HCT116 (cell line): ENCODE data around the gene ELOVL3. TPM values are rescaled to one million over a fixed set of nuclear protein-coding genes. Genes with fewer than 3 reads are reported as not detected.
A peak's percentile ranks its signal among the peaks of the same experiment; 100 is the strongest.

Experiments
- ATAC-seq: fragments of 200-7000 bp; cut with Tn5 transposase; 2 replicates; pipeline ENCODE4 v1.9.1; 2020; ENCODE audit warnings: mild to moderate bottlenecking, moderate library complexity
- BruUV-seq: library from RNA; stranded (reverse); fragments of 400-500 nt; replicated peaks from 2 replicates; lab custom pipeline; 2021; lab: Mats Ljungman, UMichigan
- CTCF ChIA-PET: fragments of 300-600 bp; sonication (Branson Sonifier 250); formaldehyde crosslinking; loops from one replicate; lab custom pipeline; 2021; ENCODE audit warnings: antibody characterized with exemption; lab: Charles Lee
- POLR2A ChIA-PET: fragments of 300-600, 350-600 bp; sonication (Branson Sonifier 250); formaldehyde crosslinking; loops from one replicate; lab custom pipeline; 2021; ENCODE audit warnings: antibody characterized with exemption; lab: Charles Lee
- RAD21 ChIA-PET, 2 experiments: fragments of 300-600 bp; sonication (Branson Sonifier 250); formaldehyde crosslinking; loops; one replicate each; lab custom pipeline; 2023; ENCODE audit warnings: low total read pairs in 2 of 2; ENCODE audit not compliant: uncharacterized antibody in 2 of 2, unreplicated experiment in 2 of 2, low non-redundant PET in 1 of 2; lab: Charles Lee
- DNase-seq: peaks from one replicate; pipeline ENCODE4 v3.0.0-alpha.2; 2010; ENCODE audit warnings: low read depth, low spot score
- H2AFZ ChIP-seq: fragments of 200-600 bp; shearing (Covaris generic), sonication (generic); 2 replicates; pipeline ENCODE4 v1.6.1; 2017; ENCODE audit warnings: low read depth, mixed run types, mixed read lengths, antibody characterized with exemption, low read length; ENCODE audit not compliant: poor library complexity, severe bottlenecking
- H3K27ac ChIP-seq: 2 replicates; pipeline ENCODE4 v1.5.1; 2012; ENCODE audit warnings: low read depth, low read length
- H3K27me3 ChIP-seq: fragments of 200-600 bp; sonication (generic); 2 replicates; pipeline ENCODE4 v1.6.1; 2016; ENCODE audit warnings: mixed run types, low read length, mixed read lengths; ENCODE audit not compliant: insufficient read depth
- H3K36me3 ChIP-seq, 2 experiments: fragments of 200-500 bp in 1 of 2; fragments of 200-600 bp in 1 of 2; sonication (Bioruptor generic) in 1 of 2; sonication (generic) in 1 of 2; 2 replicates each; pipeline versions ENCODE4 v1.5.1 to v1.6.1; 2014 to 2016; ENCODE audit warnings: low read length in 2 of 2, inconsistent platforms in 1 of 2, mixed read lengths in 1 of 2, mixed run types in 1 of 2; ENCODE audit not compliant: insufficient read depth in 2 of 2, control insufficient read depth in 1 of 2
- H3K4me1 ChIP-seq, 2 experiments: fragments of 200-600 bp in 1 of 2; sonication (generic) in 1 of 2; 2 replicates each; pipeline versions ENCODE4 v1.5.1 to v1.6.1; 2012 to 2017; ENCODE audit warnings: low read length in 2 of 2, inconsistent platforms in 1 of 2, mild to moderate bottlenecking in 1 of 2, mixed read lengths in 1 of 2, mixed run types in 1 of 2, moderate library complexity in 1 of 2; ENCODE audit not compliant: insufficient read depth in 2 of 2, control insufficient read depth in 1 of 2
- H3K4me2 ChIP-seq: fragments of 200-600 bp; sonication (generic); 2 replicates; pipeline ENCODE4 v1.6.1; 2017; ENCODE audit warnings: mixed run types, low read length, mixed read lengths
- H3K4me3 ChIP-seq, 2 experiments: fragments of 200-600 bp in 1 of 2; sonication (generic) in 1 of 2; replicated peaks in 1 of 2; 2 replicates each; pipeline ENCODE4 v1.5.1; 2011 to 2016; ENCODE audit warnings: low read length in 2 of 2, control low read depth in 1 of 2, low read depth in 1 of 2, mild to moderate bottlenecking in 1 of 2, mixed read lengths in 1 of 2, mixed run types in 1 of 2
- H3K79me2 ChIP-seq: fragments of 200-600 bp; sonication (generic); 2 replicates; pipeline ENCODE4 v1.6.1; 2017; ENCODE audit warnings: mild to moderate bottlenecking, mixed run types, low read length, moderate library complexity, mixed read lengths; ENCODE audit not compliant: insufficient read depth
- H3K9ac ChIP-seq: fragments of 200-600 bp; sonication (generic); 2 replicates; pipeline ENCODE4 v1.6.1; 2016; ENCODE audit warnings: low read length, mixed read lengths
- H3K9me2 ChIP-seq: fragments of 200-600 bp; sonication (generic), shearing (Covaris generic); 2 replicates; pipeline ENCODE4 v1.6.1; 2017; ENCODE audit warnings: mixed run types, mild to moderate bottlenecking, moderate library complexity; ENCODE audit not compliant: insufficient read depth
- H3K9me3 ChIP-seq, 2 experiments: fragments of 200-500 bp in 1 of 2; fragments of 200-600 bp in 1 of 2; sonication (Bioruptor generic) in 1 of 2; sonication (generic) in 1 of 2; 2 replicates each; pipeline ENCODE4 v1.6.1; 2014 to 2017; ENCODE audit warnings: low read length in 2 of 2, mixed read lengths in 2 of 2, inconsistent platforms in 1 of 2, low read depth in 1 of 2, mild to moderate bottlenecking in 1 of 2, mixed run types in 1 of 2, moderate library complexity in 1 of 2; ENCODE audit not compliant: control insufficient read depth in 1 of 2, insufficient read depth in 1 of 2
- H4K20me1 ChIP-seq: fragments of 200-600 bp; sonication (generic), shearing (Covaris generic); 2 replicates; pipeline ENCODE4 v1.6.1; 2017; ENCODE audit warnings: mixed run types, mild to moderate bottlenecking, moderate library complexity; ENCODE audit not compliant: insufficient read depth
- CBX3 ChIP-seq: IDR thresholded peaks from 2 replicates; pipeline ENCODE4 v1.6.1; 2012; ENCODE audit warnings: low read depth
- CEBPB ChIP-seq: IDR thresholded peaks from 2 replicates; pipeline ENCODE4 v1.6.1; 2012; ENCODE audit warnings: low read depth
- EGR1 ChIP-seq: IDR thresholded peaks from 2 replicates; pipeline ENCODE4 v1.6.1; 2012; ENCODE audit warnings: low read depth
- ELF1 ChIP-seq: IDR thresholded peaks from 2 replicates; pipeline ENCODE4 v1.6.1; 2012; ENCODE audit warnings: low read depth, borderline replicate concordance
- EZH2 ChIP-seq: fragments of 200-600 bp; sonication (generic); IDR thresholded peaks from 2 replicates; pipeline ENCODE4 v1.6.1; 2017; ENCODE audit warnings: antibody characterized with exemption, mixed run types
- EZH2phosphoT487 ChIP-seq: fragments of 200-600 bp; IDR thresholded peaks from 2 replicates; pipeline ENCODE4 v1.6.1; 2018; ENCODE audit warnings: antibody characterized with exemption, borderline replicate concordance
- FOSL1 ChIP-seq: IDR thresholded peaks from 2 replicates; pipeline ENCODE4 v1.6.1; 2012; ENCODE audit warnings: low read depth
- JUND ChIP-seq: IDR thresholded peaks from 2 replicates; pipeline ENCODE4 v1.6.1; 2012
- POLR2A ChIP-seq: IDR thresholded peaks from 2 replicates; pipeline ENCODE4 v1.7.0; 2011; ENCODE audit warnings: borderline replicate concordance; ENCODE audit not compliant: insufficient read depth, insufficient read length; ENCODE audit errors: extremely low read depth
- POLR2AphosphoS5 ChIP-seq: IDR thresholded peaks from 2 replicates; pipeline ENCODE4 v1.6.1; 2011; ENCODE audit warnings: mild to moderate bottlenecking, low read depth, low read length, moderate library complexity
- RAD21 ChIP-seq: IDR thresholded peaks from 2 replicates; pipeline ENCODE4 v1.6.1; 2012; ENCODE audit warnings: low read depth, mild to moderate bottlenecking
- SIN3A ChIP-seq: IDR thresholded peaks from 2 replicates; pipeline ENCODE4 v1.6.1; 2012; ENCODE audit warnings: low read depth
- TCF7L2 ChIP-seq: IDR thresholded peaks from 2 replicates; pipeline ENCODE4 v1.7.0; 2011; ENCODE audit warnings: borderline replicate concordance, inconsistent platforms; ENCODE audit not compliant: insufficient read depth, insufficient read length; ENCODE audit errors: extremely low read depth
- ZFX ChIP-seq: fragments of 450-650 bp; IDR thresholded peaks from 2 replicates; pipeline ENCODE4 v1.6.1; 2017
- intact Hi-C: fragments of 100-400 bp; cut with micrococcal nuclease; formaldehyde crosslinking; loops from 2 replicates; pipeline ENCODE4 v1.10.0; 2022
- total RNA-seq: library from RNA; stranded (reverse); gene quantifications from one replicate; pipeline ENCODE4 v1.2.1, GENCODE V29; 2021; ENCODE audit not compliant: unreplicated experiment
- TF ChIP-seq, protein P1 (sequence below): IDR thresholded peaks from 2 replicates; pipeline ENCODE4 v1.6.1; 2012; ENCODE audit warnings: low read depth
- TF ChIP-seq, protein P2 (sequence below): IDR thresholded peaks from 2 replicates; pipeline ENCODE4 v1.6.1; 2012
- TF ChIP-seq, protein P3 (sequence below), 3 experiments: fragments of 200-600 bp in 1 of 3; sonication (generic) in 1 of 3; IDR thresholded peaks in 2 of 3; conservative IDR thresholded peaks in 1 of 3; 2 replicates each; pipeline ENCODE4 v1.5.1; 2012 to 2017; ENCODE audit warnings: low read depth in 2 of 3, low read length in 2 of 3, antibody characterized with exemption in 1 of 3, borderline replicate concordance in 1 of 3, control low read depth in 1 of 3, mild to moderate bottlenecking in 1 of 3, mixed read lengths in 1 of 3, mixed run types in 1 of 3, moderate library complexity in 1 of 3; ENCODE audit not compliant: insufficient read depth in 1 of 3
- TF ChIP-seq, protein P4 (sequence below): IDR thresholded peaks from 2 replicates; pipeline ENCODE4 v1.6.1; 2011; ENCODE audit warnings: mild to moderate bottlenecking, low read length, moderate library complexity; ENCODE audit not compliant: insufficient replicate concordance; ENCODE audit errors: extremely low read depth

The ELOVL3 gene
- total RNA-seq, 1 experiment from 2014 or later, result 5.5 TPM

DNA sequence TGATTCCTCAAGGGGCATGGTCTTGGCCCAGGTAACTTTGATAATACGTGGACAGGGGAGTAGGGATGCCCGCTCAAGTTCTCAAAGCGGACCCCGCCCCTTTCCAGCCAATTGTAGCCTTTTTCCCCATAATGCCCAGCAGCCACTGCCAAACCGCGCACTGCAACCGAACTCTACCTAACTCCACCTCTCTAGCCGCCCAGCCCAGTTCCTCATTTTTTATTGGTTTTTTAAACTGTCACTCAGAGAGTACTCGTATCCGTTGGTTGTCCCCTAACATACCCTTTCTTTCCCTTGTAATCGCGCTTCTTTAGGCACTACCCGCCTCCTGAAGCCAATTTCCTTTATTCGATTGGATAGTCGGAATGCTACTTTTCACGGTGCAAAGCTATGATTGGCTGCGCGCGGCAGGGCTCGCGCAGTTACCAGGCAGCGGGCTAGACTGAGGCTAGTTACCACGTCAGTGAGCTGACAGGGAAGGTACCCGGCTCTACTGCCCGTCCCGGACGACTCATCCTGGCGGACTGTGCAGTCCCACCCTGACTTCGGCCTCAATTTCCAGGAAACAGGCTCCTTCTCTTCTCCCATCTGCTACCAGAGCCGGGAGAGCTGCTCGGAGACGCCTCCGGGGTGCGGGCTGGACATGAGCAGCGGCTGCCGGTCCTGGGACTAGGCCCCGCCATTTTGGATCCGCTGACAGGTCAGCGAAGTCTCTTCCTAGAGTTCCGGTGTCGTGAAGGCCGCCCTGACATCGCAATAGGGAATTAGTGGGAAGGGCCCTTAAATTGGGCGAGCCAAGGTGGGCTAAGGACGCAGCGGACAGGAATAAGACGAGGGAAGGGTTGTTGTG lies 19.2 kb downstream of the ELOVL3 start, which contains the start of gene GBF1:
GBF1 (plus strand) TSS at position 451 of the 850 bp plus-strand sequence. CDS start 13,407 bp downstream, outside the sequence.
- peak; percentile 100 for DNase-seq
- H3K4me2 ChIP-seq, result peak within 1 kb of the TSS; percentile 91
- 0 out of 4 replicates have a peak, but pooled peaks cover 0 to 2% of the 10 kb centered on the region in 2 experiments for H3K36me3 ChIP-seq
- no TSS peak for BruUV-seq
- H3K9me2 ChIP-seq, result no peaks in the 10 kb centered on the region
- no peaks in the 10 kb centered on the region for H3K9me3 ChIP-seq
- H2AFZ ChIP-seq, result peak within 1 kb of the TSS; percentile 3
- POLR2A ChIA-PET, result interaction anchor here (0.6 to 1.9 kb wide), 12 partner anchors 9 to 946 kb away, joined by 3 to 10 read pairs (median 4); partner anchors contain the start of genes ACTR1A and ELOVL3
- intact Hi-C loops, result no loop called here
- H3K27me3 ChIP-seq, result no peaks in the 10 kb centered on the region
- H3K4me3 ChIP-seq, result peak within 1 kb of the TSS; percentile 91 to 95
- peaks cover 11% of the 10 kb centered on the region; the same call in 1 of the 2 replicates for H4K20me1 ChIP-seq
- peak; percentile 88 for ATAC-seq
- peaks cover 24 to 54% of the 10 kb centered on the region in 2 experiments for H3K4me1 ChIP-seq
- H3K79me2 ChIP-seq, result peaks cover 47% of the 10 kb centered on the region
- peak within 1 kb of the TSS; percentile 61 for H3K27ac ChIP-seq
- RAD21 ChIA-PET, result interaction anchor here (0.7 to 1.0 kb wide), 3 partner anchors 13 to 16 kb away, joined by 3 to 4 read pairs (median 3); no protein-coding TSS in a partner anchor
- peak within 1 kb of the TSS; percentile 72 for H3K9ac ChIP-seq
- CTCF ChIA-PET, result interaction anchor here (1.1 to 3.5 kb wide), 7 partner anchors 14 to 177 kb away, joined by 3 to 63 read pairs (median 4); no protein-coding TSS in a partner anchor
- TF ChIP-seq CBX3, result no peak
- peak; percentile 87 for TF ChIP-seq POLR2A
- no peak for TF ChIP-seq SIN3A
- no peak for TF ChIP-seq ELF1
- TF ChIP-seq TCF7L2, result peak; percentile 27
- TF ChIP-seq, protein P1, sequence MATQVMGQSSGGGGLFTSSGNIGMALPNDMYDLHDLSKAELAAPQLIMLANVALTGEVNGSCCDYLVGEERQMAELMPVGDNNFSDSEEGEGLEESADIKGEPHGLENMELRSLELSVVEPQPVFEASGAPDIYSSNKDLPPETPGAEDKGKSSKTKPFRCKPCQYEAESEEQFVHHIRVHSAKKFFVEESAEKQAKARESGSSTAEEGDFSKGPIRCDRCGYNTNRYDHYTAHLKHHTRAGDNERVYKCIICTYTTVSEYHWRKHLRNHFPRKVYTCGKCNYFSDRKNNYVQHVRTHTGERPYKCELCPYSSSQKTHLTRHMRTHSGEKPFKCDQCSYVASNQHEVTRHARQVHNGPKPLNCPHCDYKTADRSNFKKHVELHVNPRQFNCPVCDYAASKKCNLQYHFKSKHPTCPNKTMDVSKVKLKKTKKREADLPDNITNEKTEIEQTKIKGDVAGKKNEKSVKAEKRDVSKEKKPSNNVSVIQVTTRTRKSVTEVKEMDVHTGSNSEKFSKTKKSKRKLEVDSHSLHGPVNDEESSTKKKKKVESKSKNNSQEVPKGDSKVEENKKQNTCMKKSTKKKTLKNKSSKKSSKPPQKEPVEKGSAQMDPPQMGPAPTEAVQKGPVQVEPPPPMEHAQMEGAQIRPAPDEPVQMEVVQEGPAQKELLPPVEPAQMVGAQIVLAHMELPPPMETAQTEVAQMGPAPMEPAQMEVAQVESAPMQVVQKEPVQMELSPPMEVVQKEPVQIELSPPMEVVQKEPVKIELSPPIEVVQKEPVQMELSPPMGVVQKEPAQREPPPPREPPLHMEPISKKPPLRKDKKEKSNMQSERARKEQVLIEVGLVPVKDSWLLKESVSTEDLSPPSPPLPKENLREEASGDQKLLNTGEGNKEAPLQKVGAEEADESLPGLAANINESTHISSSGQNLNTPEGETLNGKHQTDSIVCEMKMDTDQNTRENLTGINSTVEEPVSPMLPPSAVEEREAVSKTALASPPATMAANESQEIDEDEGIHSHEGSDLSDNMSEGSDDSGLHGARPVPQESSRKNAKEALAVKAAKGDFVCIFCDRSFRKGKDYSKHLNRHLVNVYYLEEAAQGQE, result no peak
- no peak for TF ChIP-seq EGR1
- TF ChIP-seq, protein P2, sequence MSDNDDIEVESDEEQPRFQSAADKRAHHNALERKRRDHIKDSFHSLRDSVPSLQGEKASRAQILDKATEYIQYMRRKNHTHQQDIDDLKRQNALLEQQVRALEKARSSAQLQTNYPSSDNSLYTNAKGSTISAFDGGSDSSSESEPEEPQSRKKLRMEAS, result no peak
- TF ChIP-seq, protein P3, sequence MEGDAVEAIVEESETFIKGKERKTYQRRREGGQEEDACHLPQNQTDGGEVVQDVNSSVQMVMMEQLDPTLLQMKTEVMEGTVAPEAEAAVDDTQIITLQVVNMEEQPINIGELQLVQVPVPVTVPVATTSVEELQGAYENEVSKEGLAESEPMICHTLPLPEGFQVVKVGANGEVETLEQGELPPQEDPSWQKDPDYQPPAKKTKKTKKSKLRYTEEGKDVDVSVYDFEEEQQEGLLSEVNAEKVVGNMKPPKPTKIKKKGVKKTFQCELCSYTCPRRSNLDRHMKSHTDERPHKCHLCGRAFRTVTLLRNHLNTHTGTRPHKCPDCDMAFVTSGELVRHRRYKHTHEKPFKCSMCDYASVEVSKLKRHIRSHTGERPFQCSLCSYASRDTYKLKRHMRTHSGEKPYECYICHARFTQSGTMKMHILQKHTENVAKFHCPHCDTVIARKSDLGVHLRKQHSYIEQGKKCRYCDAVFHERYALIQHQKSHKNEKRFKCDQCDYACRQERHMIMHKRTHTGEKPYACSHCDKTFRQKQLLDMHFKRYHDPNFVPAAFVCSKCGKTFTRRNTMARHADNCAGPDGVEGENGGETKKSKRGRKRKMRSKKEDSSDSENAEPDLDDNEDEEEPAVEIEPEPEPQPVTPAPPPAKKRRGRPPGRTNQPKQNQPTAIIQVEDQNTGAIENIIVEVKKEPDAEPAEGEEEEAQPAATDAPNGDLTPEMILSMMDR (IDR thresholded peaks at IDR 0.05 in 2 of 3, conservative IDR thresholded peaks at IDR 0.05 in 1 of 3; ENCODE audit: borderline replicate concordance in 1 of 3, insufficient read depth in 1 of 3, low read depth in 2 of 3, low read length in 2 of 3), result no peak
- no peak for TF ChIP-seq JUND
- TF ChIP-seq EZH2, result no peak
- no peak for TF ChIP-seq CEBPB
- TF ChIP-seq, protein P4, sequence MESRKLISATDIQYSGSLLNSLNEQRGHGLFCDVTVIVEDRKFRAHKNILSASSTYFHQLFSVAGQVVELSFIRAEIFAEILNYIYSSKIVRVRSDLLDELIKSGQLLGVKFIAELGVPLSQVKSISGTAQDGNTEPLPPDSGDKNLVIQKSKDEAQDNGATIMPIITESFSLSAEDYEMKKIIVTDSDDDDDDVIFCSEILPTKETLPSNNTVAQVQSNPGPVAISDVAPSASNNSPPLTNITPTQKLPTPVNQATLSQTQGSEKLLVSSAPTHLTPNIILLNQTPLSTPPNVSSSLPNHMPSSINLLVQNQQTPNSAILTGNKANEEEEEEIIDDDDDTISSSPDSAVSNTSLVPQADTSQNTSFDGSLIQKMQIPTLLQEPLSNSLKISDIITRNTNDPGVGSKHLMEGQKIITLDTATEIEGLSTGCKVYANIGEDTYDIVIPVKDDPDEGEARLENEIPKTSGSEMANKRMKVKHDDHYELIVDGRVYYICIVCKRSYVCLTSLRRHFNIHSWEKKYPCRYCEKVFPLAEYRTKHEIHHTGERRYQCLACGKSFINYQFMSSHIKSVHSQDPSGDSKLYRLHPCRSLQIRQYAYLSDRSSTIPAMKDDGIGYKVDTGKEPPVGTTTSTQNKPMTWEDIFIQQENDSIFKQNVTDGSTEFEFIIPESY, result peak; percentile 82
- TF ChIP-seq FOSL1, result no peak
- TF ChIP-seq EZH2phosphoT487, result no peak
- TF ChIP-seq ZFX, result peak; percentile 58; the same call in 1 of the 2 replicates
- TF ChIP-seq POLR2AphosphoS5, result peak; percentile 89
- TF ChIP-seq RAD21, result no peak
